Activated naive CD4-positive, alpha-beta T cell treated with anti-CD3 and anti-CD28 coated beads, Interleukin-2, amount 50 U/mL, for 16 hours (primary cell): ENCODE results near the gene IDE.

Source experiments
- DNase-seq: peaks from one replicate; pipeline ENCODE4 v3.0.0-alpha.2; 2020

IDE gene

GRCh38 chr10:92562424-92562823, 11.5 kb downstream of the IDE start:
- no peak for DNase-seq

GRCh38 chr10:92559046-92559445, 14.8 kb downstream of the IDE start:
- DNase-seq = no peak

- DNase-seq = no peak
Observed at GRCh38 chr10:92553959-92554358, 19.9 kb downstream of the IDE start.

GRCh38 chr10:92552310-92552709, 21.6 kb downstream of the IDE start:
- DNase-seq = no peak

DNA sequence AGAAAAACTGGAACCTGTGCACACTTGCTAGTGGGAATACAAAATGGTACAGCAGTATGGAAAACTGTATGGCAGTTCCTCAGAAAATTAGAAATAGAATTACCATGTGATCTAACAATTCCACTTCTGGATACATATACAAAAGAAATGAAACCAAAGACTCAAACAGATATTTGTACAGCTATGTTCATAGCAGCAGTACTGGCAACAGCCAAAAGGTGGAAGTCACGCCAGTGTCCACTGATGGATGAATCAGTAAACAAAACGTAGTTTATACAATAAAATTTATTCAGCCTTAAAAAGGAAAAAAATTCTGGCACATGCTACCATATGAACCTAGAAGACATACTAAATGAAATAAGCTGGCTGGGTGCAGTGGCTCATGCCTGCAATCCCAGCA, 23.0 kb downstream of the IDE start:
- DNase-seq = no peak

DNA sequence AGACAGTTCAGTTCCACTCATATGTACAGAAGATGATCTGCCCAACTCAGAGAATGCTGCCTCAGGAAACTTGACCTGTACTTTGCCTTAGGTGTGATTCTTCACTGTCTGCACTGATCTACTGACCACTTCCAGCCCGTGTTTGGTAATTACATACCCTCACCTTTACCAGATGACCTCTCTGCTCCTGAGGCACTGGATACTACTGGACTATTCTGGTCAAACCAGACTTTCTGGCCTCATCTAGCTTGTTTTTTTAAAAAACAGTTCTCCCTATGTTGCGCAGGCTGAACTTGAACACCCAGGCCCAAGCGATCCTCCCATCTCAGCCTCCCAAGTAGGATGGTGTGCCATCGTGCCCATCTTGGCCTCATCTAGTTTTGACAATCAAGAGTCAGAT, 26.2 kb downstream of the IDE start:
- no peak for DNase-seq

GRCh38 chr10:92545556-92545955, 28.3 kb downstream of the IDE start:
- no peak for DNase-seq

DNA sequence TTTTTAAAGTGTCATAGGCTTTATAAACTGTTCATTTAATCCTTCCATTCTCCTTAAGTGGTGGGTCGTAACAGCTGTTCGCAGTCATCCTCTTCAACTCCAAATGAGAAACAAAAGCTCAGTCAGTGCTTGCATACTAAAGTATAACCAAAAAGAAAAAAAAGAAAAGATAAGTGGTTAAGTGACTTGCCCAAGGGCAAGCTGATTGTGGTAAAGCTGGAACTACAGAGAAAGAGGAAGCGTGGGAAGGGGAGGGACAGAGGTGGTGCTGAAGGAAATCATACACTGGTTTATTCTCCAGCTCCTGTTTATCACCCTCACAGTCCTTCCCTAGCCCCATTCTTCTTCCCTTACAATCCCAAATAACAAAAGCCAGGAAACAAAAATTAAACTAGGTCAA, 29.6 kb downstream of the IDE start:
- DNase-seq = no peak

- no peak for DNase-seq
Observed at GRCh38 chr10:92542458-92542857, 31.4 kb downstream of the IDE start.

DNA sequence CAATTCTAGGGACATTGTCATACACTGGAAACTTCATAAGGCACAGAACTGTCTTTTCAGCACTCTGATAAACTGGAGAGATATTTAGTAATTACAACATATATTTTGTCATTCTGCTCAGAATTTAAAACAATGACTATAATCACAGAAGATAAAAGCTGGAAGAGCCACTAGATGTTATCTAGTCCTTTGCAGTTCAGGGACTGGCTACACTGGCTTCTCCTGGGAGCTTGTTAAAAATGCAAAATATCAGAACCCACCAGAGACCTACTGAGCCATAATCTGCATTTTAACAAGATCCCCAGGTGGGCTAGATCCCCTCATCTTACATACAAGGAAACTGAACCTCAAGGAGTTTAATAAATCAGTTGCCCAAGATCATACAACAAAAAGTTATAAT, 32.3 kb downstream of the IDE start:
- no peak for DNase-seq

DNA sequence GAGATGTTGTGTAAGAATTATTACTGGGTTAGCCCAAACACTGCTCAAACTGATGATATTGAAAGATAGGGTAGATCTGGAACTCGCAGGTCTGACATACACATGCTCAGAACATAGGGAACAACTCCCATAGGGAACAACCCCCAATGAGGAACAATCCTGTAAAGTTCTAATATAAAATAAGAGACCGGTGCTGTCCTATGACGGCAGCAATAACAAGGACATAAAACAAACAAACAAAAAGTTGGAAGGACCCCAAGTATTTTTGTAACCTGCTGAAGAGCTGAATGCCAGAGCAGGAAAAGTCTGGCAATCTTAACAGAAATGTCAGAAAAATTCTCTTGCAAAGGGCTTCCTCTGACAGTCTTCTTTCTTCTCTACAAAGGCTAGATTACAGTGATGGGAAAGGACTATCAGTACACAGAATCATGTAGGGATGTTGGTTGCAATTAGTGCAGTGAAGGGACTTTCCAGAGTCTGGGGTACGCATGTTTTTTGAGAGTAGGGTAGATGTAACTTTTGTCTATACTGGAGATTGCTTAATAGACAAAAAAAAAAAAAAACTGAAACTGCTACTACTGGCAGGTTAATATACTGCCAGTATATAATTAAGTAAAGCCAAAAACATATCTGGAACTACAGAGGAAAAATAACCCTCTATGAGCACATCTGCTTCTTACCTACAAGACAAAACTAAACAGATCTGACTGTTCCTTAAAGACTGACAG, 35.5 kb downstream of the IDE start:
- no peak for DNase-seq

DNA sequence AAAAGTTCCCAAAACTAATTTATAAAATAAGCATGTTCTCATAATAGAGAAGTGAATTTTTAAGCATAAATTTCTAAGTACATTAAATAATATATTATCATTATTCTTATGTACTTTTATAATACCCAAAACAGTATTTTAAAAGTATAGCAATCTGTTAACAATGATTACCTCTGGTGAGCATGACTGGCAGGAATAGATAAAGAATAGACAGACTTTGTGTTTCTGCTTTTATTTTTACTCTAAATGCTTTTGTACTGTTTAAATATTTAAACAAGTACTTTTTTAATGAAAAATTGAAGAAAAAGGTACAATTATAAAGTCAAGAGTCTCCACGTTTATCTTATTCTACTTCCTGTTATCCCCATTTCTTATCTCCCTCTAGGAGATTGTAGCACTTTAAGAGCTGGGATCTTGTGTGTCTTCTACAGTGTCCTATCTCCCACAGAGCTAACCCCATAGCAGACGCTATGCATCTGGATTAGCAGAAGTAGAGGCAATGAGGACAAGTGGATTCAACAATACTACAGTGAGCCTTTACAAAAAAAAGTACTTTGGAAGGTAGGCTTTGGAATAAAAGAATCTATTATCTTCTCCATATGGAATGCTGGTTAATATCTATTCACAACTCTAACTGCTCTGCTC, 42.9 kb downstream of the IDE start:
- DNase-seq = no peak

GRCh38 chr10:92530421-92530820, 43.5 kb downstream of the IDE start:
- no peak for DNase-seq

DNA sequence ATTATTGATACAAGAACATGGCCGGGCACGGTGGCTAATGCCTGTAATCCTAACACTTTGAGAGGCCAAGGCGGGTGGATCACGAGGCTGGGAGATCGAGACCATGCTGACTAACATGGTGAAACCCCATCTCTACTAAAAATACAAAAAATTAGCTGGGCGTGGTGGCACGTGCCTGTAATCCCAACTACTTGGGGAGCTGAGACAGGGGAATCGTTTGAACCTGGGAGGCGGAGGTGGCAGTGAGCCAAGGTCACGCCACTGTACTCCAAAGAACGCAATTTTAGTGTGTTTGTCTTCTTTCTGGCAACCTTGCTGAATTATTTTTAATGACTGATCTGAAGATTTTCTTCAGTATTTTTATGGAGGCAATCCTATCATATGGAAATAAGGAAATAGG, 46.2 kb downstream of the IDE start:
- DNase-seq = no peak

- no peak for DNase-seq
Observed at GRCh38 chr10:92523639-92524038, 50.3 kb downstream of the IDE start.

GRCh38 chr10:92517034-92517655, 56.7 kb downstream of the IDE start:
- peak; percentile 53 for DNase-seq

DNA sequence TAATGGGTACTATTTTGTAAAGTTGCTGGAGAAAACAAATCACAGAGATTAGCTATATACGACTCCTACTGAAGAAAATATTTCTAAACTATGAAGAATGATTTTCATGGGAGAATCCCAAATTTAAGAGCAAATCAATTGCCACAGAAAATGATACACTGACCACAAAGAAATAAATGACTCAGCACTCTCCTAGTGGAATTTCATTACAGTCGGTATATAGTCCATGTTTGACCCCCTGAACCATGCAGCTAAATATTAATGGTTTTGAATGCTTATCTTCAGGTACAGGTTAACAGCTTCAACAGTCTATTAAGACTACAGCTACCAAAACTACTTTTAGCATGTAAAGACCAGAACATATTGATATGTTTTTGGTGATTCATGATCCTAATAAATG, 65.0 kb downstream of the IDE start:
- DNase-seq = no peak

DNA sequence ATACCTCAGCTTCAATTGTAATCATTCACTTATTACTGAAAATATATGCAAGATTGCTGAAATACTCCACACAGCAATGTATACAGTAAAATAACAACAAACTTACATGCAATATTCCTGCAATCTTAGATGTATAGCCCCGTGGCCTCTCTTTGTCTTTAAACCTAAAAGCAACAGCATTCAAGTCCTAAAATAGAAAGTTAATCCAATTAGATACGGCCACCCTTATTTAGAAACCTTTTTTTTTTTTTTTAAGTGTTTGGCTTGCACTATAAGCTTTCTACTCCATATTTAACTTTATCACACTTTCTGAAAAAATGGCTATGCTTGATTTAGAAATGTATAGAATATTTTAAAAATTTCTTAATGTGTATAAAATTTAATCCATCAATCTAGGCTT, 67.6 kb downstream of the IDE start:
- DNase-seq = no peak

DNA sequence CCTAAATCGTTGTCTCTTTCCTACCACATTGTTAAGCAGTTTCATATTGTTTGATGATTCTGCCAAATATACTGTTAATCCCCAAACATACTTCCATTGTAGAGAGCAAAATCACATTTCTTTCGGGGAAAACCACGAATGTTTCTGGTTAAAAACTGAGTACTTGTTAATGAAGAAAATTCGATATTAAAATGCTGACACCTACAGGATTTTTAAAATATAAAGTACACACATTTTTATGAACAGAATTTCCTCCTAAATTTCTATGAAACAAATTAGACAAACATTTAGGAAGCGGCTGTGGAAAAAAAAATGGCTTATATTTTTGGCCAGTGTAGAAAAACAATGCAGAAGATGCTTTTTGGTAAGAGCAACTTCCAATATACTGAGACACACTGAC, 68.8 kb downstream of the IDE start:
- DNase-seq = no peak

DNA sequence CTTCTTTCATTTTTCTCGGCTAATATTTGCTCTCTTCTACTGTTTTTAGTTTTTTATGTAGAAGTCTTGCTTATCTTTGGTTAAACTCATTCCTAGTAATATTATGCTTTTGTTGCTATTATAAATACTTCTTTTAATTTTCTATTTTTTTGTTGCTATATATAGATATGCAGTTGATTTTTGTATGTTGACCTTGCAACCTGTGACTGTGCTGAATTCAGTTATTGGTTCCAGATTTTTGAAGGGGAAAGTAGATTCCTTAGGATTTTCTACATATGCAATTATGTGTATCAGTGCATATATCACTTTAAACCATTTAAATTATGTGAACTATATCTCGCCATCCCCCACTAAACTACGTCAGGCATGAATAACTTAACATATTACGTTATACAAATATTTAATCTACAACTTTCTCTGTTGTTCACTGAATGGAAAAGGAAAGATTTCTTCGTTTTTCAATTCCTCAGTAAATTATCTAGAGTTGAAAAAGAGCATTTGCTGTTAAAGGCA, 71.5 kb downstream of the IDE start:
- DNase-seq = no peak

DNA sequence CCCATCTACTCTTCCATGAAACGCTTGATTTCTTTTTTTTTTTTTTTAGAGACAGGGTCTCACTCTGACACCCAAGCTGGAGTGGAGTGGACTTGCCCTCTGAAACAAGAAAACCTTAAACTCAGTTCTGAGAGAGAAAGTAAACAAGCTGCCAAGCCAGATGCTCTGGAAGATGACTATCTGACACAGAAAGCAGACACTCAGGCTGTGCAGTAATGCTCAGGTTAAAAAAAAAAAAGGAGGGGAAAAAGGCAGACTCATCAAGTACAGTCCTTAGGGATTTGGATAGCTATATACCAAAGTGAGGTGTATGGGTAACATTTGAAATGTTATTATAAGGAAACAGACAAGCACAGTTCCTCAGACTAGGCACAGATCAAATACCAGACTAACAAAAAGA, 80.5 kb downstream of the IDE start:
- DNase-seq = no peak

- no peak for DNase-seq
Observed at GRCh38 chr10:92492748-92493240, 81.1 kb downstream of the IDE start.

GRCh38 chr10:92490387-92490786, 83.5 kb downstream of the IDE start:
- DNase-seq = no peak

DNA sequence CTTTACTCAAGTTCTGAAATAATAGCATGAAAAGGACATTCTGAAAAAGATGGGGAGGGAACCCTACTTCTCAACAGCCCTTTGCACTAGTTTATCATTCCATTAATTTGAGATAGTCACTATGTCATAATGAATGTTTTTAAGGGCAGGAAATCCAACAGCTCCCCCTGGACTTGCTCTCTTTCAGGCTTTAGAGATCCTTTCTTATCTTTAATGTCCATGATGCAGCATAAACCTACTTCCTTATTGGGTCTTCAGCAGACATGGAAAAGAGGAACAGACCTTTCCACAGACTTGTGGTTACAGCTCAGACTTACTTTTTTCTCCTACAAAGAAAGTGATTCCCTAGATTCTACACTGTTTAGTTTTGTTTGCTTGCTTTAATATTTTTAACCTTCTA, 87.3 kb downstream of the IDE start:
- no peak for DNase-seq
